ENCODE measurements around the gene CHIT1. TPM values are rescaled to one million over a fixed set of nuclear protein-coding genes. Genes with fewer than 3 reads are reported as not detected.

Gene CHIT1
- total RNA-seq, 1 donor from 2014 or later, result not detected

- TF ChIP-seq CTCF (conservative IDR thresholded peaks at IDR 0.05), result no peak
- Mint-ChIP-seq H3K27ac (no peak overlapping the region), H3K36me3 (no peaks in the 10 kb centered on the region), H3K4me1 (ENCODE audit: unreplicated experiment) (peaks cover 27% of the 10 kb centered on the region), H3K27me3 (no peaks in the 10 kb centered on the region), H3K4me3 (no peak overlapping the region), H3K9me3 (no peaks in the 10 kb centered on the region)
- DNase-seq (ENCODE audit: extremely low spot score, unreplicated experiment), result peak; percentile 29
Observed at GRCh38 chr1:203275656-203276272, 46.3 kb upstream of the CHIT1 start.

GRCh38 chr1:203274603-203275381 lies 45.3 kb upstream of the CHIT1 start:
- Mint-ChIP-seq H3K27ac (peak overlapping the region; percentile 70), H3K36me3 (no peaks in the 10 kb centered on the region), H3K9me3 (no peaks in the 10 kb centered on the region), H3K4me1 (ENCODE audit: unreplicated experiment) (peaks cover 22% of the 10 kb centered on the region), H3K27me3 (no peaks in the 10 kb centered on the region), H3K4me3 (peak overlapping the region; percentile 61)
- TF ChIP-seq CTCF (conservative IDR thresholded peaks at IDR 0.05), result no peak
- no peak for DNase-seq (ENCODE audit: extremely low spot score, unreplicated experiment)

- H3K27ac Mint-ChIP-seq, result no peak overlapping the region
- no peaks in the 10 kb centered on the region for H3K36me3 Mint-ChIP-seq
- H3K4me1 Mint-ChIP-seq (ENCODE audit: unreplicated experiment), result peaks cover 19% of the 10 kb centered on the region
- no peak overlapping the region for H3K4me3 Mint-ChIP-seq
- H3K27me3 Mint-ChIP-seq, result no peaks in the 10 kb centered on the region
- no peaks in the 10 kb centered on the region for H3K9me3 Mint-ChIP-seq
- DNase-seq (ENCODE audit: extremely low spot score, unreplicated experiment), result no peak
- no peak for TF ChIP-seq CTCF (conservative IDR thresholded peaks at IDR 0.05)
Observed at GRCh38 chr1:203273869-203274602, 44.6 kb upstream of the CHIT1 start.

- peak; percentile 100 for TF ChIP-seq CTCF (conservative IDR thresholded peaks at IDR 0.05)
- no peaks in the 10 kb centered on the region for H3K9me3 Mint-ChIP-seq
- H3K36me3 Mint-ChIP-seq, result no peaks in the 10 kb centered on the region
- H3K4me1 Mint-ChIP-seq (ENCODE audit: unreplicated experiment), result peaks cover 12% of the 10 kb centered on the region
- H3K4me3 Mint-ChIP-seq, result peak overlapping the region; percentile 51
- no peak overlapping the region for H3K27ac Mint-ChIP-seq
- DNase-seq (ENCODE audit: extremely low spot score, unreplicated experiment), result peak; percentile 92
- H3K27me3 Mint-ChIP-seq, result no peaks in the 10 kb centered on the region
Observed at GRCh38 chr1:203273206-203273868, 43.9 kb upstream of the CHIT1 start.

GRCh38 chr1:203272633-203273205 lies 43.2 kb upstream of the CHIT1 start:
- no peaks in the 10 kb centered on the region for H3K36me3 Mint-ChIP-seq
- no peak overlapping the region for H3K27ac Mint-ChIP-seq
- no peak overlapping the region for H3K4me3 Mint-ChIP-seq
- H3K4me1 Mint-ChIP-seq (ENCODE audit: unreplicated experiment), result peaks cover 9% of the 10 kb centered on the region
- TF ChIP-seq CTCF (conservative IDR thresholded peaks at IDR 0.05), result no peak
- no peaks in the 10 kb centered on the region for H3K27me3 Mint-ChIP-seq
- no peaks in the 10 kb centered on the region for H3K9me3 Mint-ChIP-seq
- DNase-seq (ENCODE audit: extremely low spot score, unreplicated experiment), result no peak
